ENCODE results near the gene TMCC2.
A peak's percentile ranks its signal among the peaks of the same experiment; 100 is the strongest.
"Not testable (repeated sequence)": the region's sequence is repeated elsewhere in the genome, so short reads cannot be mapped to it uniquely, and the experiment has no call there.

The TMCC2 gene

DNA sequence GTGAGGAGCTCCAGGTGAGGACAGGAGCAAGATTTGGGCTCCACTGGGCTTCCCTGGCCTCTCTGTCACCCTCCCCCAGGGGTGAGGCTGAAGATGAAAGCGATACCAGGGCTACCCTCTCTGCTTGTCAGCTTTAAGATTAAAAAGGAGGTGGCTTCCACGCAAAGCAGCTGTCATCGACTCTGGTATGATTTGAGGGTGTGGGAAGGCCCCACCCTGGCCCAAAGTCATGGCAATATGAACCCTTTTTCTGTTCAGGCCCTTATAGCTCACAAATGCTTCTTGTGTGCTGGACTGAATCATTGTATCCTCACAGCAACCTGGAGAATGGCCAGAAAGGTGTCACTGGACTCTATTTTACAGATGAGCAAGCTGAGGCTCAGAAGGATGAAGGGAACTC is 52.2 kb downstream of the TMCC2 start:
- DNase-seq (ENCODE audit: low read depth in 1 of 2, low spot score in 1 of 2) = no peak

DNA sequence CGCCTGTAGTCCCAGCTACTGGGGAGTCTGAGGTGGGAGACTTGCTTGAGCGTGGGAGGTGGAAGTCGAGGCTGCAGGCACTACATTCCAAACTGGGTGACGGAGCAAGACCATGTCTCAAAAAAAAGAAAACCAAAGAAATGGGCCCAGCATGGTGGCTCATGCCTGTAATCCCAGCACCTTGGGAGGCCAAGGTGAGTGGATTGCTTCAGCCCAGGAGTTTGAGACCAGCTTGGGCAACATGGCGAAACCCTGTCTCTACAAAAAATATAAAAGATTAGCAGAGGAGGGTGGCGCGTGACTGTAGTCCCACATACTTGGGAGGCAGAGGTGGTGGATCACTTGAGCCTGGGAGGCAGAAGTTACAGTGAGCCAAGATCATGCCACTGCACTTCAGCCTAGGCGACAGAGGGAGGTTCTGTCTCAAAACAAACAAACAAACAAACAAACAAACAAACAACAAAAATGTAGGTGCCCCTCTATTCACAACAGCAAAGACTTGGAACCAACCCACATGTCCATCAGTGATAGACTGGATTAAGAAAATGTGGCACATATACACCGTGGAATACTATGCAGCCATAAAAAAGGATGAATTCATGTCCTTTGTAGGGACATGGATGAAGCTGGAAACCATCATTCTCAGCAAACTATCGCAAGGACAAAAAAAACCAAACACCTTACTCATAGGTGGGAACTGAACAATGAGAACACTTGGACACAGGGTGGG is 53.1 kb downstream of the TMCC2 start:
- not testable (repeated sequence) for DNase-seq (ENCODE audit: low read depth in 1 of 2, low spot score in 1 of 2)

DNA sequence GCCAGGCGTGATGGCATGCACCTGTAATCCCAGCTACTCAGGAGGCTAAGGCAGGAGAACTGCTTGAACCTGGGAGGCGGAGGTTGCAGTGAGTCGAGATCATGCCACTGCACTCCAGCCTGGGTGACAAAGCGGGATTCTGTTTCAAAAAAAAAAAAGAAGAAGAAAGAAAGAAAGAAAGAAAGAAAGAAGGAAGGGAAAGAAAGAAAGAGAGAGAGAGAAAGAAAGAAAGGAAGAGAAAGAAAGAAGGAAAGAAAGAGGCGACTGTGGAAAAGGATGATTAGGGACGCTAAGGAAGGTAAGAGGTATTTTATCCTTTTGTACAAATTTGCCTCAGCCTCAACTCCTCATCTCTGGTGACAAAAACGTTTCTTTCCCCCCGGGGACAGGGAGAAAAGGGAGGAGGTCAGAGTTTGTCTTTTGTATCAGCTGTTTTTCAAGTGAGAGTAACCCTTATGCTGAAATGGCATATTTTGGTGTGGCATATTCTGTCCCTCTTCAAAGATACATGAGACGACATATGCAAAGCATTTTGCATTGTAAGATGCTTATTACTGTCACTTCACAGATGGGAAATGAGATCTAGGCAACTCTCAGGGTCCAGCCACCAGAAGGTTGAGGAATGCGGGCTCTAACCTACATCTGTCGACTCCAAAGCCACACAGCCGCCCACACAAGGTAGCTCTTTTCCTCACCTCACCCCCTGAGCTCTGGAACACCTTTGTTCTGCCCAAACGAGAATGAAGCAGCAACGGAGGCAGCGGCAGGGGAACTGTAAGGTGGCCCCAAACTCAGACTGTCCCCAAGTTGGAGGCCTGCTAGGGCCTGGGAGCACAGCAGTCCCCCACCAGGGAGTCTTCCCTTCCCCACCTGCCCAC is 55.8 kb downstream of the TMCC2 start:
- no peak for DNase-seq (ENCODE audit: low read depth in 1 of 2, low spot score in 1 of 2)

DNA sequence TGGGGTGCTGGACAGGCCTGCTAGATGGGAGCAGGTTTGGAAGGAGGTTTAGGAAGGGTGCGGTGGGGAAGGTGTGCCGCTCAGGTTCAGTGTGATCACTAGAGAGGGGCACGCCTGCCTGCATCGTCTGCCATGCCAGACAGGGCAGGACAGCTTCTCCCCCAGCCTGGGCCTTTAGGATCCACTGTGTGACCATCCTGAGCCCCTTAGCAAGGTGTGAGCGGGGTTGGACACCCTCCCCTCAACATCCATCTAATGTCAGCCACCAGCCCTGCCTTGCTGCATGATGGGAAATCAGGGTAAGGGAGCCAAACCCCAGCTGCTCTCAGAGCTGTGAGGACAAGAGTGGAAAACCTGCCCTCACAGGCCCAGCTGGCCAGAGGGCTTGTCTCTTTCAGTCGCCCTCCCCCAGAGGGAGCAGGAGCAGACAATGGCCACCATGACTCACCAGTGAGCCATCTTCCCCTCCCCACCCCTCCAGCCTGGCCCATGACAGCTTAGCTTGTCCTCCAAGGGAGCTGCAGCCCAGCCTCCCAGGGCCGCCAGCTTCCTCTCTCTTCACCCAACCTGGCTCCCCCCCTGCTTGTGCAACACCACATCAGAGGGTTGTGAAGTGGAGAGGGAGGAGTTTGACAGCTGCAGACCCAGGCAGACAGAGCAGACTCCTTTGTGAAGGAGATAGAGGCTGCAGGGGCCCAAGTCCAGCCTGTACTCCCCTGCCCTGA is 56.8 kb downstream of the TMCC2 start:
- peak; percentile 78 to 85 for DNase-seq (ENCODE audit: low read depth in 1 of 2, low spot score in 1 of 2)

DNA sequence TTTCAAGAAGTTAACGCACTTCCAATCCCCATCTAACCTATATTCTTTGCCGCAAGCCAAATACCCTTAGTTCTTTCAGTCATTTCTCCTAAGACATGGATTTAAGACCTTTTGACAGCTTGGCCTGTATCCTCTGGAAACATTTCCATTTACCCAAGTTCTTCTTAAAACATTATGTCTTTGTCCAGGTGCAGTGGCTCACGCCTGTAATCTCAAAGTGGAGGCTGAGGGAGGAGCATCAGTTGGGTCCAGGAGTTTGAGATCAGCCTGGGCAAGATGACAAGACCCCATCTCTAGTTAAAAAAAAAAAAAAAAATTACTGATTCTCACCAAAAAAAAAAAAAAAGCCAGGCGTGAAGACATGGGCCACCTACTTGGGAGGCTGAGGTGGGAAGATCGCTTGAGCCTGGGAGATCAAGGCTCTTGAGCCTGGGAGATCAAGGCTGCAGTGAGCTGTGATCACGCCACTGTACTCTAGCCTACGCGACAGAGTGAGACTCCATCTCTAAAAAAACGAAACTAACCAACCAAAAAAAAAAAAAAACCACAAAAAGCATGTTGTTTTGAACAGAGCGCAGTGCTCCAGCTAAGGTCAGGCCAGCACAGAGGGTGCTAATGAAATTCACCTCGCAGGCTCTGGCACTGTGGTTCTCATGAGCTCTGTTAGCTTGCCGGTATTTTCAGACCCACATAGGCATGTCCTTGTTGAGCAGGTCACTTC is 57.8 kb downstream of the TMCC2 start:
- DNase-seq (ENCODE audit: low read depth in 1 of 2, low spot score in 1 of 2) = peak; percentile 35 to 37

GRCh38 chr1:205286335-205286950 is 58.7 kb downstream of the TMCC2 start:
- DNase-seq (ENCODE audit: low read depth in 1 of 2, low spot score in 1 of 2) = peak; percentile 30 to 45

DNA sequence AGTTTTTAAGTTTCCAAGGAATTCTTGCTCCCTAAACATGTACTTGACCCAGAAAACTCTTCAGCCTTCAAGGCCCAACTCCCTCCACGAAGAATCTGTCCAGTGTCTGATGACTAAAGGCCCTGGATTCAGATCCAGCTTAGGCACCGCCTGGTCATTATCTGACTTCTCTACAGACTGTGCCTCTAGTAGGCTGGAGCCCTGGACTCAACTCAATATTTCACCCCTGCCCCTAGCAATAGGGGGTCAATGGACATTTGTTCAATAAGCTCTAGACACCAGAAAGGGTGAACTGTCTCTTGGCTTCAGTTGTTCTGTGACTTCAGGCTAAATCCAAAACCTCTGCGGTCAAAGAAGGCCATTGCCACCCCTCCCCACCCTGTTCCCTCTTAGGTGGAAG is 59.3 kb downstream of the TMCC2 start:
- no peak for DNase-seq (ENCODE audit: low read depth in 1 of 2, low spot score in 1 of 2)

GRCh38 chr1:205287767-205288559 is 60.2 kb downstream of the TMCC2 start:
- DNase-seq (ENCODE audit: low read depth in 1 of 2, low spot score in 1 of 2) = peak; percentile 62 to 67

DNA sequence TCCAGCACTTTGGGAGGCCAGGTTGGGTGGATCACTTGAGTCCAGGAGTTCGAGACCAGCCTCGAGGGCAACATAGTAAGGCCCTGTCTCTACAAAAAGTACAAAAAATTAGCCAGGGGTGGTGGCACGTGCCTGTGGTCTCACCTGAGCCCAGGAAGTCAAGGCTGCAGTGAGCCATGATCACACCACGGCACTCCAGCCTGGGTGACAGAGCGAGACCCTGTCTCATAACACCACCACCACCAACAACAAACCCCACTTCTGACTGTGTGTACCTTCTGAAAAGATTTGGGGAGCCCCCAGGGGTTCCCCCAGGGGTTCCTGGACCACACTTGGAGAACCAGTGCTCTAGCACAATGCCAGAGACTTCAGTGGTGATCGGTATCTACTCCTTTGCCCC is 63.9 kb downstream of the TMCC2 start:
- no peak for DNase-seq (ENCODE audit: low read depth in 1 of 2, low spot score in 1 of 2)

DNA sequence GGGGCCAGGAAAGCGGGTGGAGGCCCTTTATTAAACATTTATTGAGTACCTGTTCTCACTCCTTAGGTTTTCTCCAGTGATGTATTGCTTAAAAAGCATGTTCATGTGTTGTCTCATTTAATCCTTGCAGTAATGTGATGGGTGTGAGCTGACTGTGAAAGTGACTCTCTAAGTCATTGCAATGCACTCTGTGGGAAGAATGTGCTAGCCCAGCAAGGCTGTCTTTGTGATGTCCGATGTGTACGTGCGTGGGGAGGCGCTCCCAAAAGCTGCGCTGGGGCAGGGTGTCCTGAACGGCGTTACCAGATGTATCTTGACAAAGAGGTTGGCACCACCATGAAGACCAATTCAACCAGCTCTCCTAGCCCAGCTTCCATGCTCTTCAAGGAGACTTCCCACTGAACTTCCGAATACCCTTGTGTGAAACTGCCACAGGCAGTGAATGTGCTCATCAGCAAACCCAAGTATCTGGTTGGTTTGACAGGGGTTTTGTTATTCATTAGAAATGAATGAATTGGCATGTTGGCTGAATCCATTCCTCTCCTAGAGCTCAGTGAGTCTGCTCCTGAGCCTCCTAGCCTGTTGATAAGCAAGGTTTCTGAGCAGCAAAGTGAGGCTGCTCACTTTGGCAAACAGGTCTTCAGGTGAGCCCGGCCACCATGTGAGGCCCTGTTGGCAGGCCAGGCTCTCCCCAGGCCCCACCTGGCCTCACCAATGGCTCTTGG is 65.8 kb downstream of the TMCC2 start:
- DNase-seq (ENCODE audit: low read depth in 1 of 2, low spot score in 1 of 2) = no peak

GRCh38 chr1:205294175-205294917 is 66.6 kb downstream of the TMCC2 start:
- no peak for DNase-seq (ENCODE audit: low read depth in 1 of 2, low spot score in 1 of 2)

DNA sequence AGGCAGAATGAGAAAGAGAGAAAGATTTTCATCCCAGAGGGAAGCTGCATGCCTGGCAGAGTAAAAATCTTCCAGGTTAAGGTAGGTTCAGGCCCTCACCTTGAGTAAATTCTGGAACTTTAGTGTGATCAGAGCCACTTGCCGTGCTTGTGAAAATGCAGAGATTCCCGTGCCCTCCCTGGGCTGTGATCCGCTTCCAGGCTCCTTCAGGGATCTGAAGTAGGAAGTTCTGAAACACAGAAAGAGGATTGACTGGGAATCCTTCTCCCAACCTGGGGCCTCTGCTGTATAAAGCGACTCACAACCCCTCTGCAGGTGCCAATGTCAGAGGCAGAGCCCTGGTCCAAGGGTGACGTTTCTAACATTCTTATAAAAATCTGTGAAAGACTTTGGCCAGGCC is 67.2 kb downstream of the TMCC2 start:
- DNase-seq (ENCODE audit: low read depth in 1 of 2, low spot score in 1 of 2) = no peak

- no peak for DNase-seq (ENCODE audit: low read depth in 1 of 2, low spot score in 1 of 2)
These were observed 68.4 kb downstream of the TMCC2 start for GRCh38 chr1:205296154-205296553.

DNA sequence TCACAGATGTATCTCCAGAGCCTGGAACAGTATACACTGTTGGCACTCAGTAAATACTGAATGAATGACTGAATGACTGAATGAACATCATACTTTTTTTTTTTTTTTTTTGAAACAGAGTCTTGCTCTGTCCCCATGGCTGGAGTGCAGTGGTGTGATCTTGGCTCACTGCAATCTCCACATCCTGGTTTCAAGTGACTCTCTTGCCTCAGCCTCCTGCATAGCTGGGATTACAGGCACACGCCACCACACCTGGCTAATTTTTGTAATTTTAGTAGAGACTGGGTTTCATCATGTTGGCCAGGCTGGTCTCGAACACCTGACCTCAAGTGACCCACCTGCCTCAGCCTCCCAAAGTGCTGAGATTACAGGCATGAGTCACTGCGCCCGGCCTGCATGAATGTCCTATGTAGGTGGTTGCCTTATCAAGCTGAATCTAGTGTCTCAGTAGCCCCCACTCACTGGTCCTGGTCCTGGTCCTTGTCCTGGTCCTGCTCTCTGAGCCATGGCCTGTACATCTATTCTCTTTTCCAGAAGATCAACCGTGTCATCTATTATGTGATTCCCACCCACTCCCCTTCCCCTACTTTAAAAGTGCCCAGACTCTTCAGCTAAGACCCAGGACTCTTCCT is 69.9 kb downstream of the TMCC2 start:
- not testable (repeated sequence) for DNase-seq (ENCODE audit: low read depth in 1 of 2, low spot score in 1 of 2)

DNA sequence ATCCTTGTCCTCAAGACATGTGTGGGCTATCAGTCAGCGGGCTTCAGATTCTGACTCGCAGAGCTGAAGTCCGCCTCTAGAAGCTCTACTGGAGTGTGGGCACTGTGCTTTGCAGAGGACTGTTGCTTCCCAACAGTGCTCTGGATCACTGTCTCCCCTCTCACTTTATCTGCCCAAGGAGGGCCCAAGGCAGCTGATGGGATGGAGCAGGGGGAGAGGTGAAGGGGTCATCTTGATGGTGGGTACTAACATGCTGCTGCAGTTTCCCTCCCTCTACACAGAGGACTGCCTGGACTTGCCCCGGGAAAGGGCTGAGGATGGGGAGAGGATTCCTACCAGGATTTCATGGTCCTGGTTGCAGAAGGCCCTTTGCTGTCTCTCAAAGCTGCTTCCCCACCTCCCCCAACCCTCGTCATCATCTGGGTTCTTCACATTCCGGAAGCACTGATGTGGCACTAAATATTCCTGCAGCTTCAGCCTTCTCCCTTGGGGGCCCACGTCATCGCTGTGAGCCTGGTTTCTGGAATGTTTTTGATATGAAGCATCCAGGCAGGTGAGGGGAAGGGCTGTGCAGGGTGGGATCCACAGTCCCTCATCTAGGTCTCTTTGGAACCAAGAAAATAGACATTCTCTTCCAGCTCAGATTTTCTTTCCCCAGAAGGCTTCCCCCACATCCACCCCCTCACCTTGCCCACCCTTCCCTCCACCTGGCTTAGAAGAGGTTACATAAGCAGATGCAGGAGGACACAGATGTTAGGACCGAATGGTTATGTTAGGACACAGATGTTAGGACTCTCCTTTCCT is 70.6 kb downstream of the TMCC2 start:
- DNase-seq (ENCODE audit: low read depth in 1 of 2, low spot score in 1 of 2) = no peak

GRCh38 chr1:205300149-205300548 is 72.4 kb downstream of the TMCC2 start:
- DNase-seq (ENCODE audit: low read depth in 1 of 2, low spot score in 1 of 2) = no peak

DNA sequence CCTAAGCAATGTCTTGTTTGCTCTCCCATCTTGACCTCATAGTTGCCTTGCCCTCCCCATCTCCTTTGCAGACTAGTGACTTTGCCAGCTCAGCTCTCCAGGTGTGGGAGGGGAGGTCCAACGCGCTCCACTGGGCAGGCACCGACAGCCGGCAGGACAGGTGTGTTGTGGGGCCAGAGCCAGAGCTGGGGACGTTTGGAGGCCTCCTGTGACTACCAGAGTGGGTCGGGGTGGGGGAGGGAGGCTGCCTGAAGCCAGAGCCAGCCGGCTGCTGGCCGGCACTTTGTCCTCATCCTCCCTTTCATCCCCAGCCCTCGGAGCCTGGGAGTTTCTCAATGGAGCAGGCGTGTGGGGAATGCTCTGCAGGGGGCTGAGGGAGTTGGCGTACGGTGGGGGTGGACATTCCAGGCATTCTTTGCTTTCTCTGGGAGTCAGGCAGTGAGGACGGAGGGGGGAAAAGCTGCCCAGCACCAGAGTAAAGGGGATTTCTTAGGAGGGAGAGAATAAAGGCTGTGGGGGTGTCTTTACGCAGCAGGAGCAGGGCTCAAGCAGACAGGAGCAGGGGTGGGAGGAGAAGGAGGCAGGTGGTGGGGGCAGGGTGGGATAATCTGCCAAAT is 73.6 kb downstream of the TMCC2 start:
- DNase-seq (ENCODE audit: low read depth in 1 of 2, low spot score in 1 of 2) = no peak
